ENCODE data around the gene DACH1.

The DACH1 gene

GRCh38 chr13:71879129-71879535 is 12.1 kb upstream of the DACH1 start:
- H3K4me3 ChIP-seq (replicated peaks; ENCODE audit: insufficient read depth, low read length), result no peak overlapping the region
- TF ChIP-seq CTCF (IDR thresholded peaks at IDR 0.05; ENCODE audit: insufficient read depth, low read length) (peak; percentile 33), SPI1 (IDR thresholded peaks at IDR 0.05; ENCODE audit: borderline replicate concordance, low read depth) (no peak)
- TF ChIP-seq, protein P1, sequence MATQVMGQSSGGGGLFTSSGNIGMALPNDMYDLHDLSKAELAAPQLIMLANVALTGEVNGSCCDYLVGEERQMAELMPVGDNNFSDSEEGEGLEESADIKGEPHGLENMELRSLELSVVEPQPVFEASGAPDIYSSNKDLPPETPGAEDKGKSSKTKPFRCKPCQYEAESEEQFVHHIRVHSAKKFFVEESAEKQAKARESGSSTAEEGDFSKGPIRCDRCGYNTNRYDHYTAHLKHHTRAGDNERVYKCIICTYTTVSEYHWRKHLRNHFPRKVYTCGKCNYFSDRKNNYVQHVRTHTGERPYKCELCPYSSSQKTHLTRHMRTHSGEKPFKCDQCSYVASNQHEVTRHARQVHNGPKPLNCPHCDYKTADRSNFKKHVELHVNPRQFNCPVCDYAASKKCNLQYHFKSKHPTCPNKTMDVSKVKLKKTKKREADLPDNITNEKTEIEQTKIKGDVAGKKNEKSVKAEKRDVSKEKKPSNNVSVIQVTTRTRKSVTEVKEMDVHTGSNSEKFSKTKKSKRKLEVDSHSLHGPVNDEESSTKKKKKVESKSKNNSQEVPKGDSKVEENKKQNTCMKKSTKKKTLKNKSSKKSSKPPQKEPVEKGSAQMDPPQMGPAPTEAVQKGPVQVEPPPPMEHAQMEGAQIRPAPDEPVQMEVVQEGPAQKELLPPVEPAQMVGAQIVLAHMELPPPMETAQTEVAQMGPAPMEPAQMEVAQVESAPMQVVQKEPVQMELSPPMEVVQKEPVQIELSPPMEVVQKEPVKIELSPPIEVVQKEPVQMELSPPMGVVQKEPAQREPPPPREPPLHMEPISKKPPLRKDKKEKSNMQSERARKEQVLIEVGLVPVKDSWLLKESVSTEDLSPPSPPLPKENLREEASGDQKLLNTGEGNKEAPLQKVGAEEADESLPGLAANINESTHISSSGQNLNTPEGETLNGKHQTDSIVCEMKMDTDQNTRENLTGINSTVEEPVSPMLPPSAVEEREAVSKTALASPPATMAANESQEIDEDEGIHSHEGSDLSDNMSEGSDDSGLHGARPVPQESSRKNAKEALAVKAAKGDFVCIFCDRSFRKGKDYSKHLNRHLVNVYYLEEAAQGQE (IDR thresholded peaks at IDR 0.05; ENCODE audit: insufficient replicate concordance, low read depth), result no peak
- H3K27me3 ChIP-seq (ENCODE audit: insufficient read depth, poor library complexity, severe bottlenecking), result no peaks in the 10 kb centered on the region
- DNase-seq (ENCODE audit: low read depth in 1 of 2, low spot score in 1 of 2), result peak in 1 of 2 experiments; percentile 66
- peak overlapping the region; percentile 40 for H3K27ac ChIP-seq (replicated peaks)

GRCh38 chr13:71877256-71877653 is 10.3 kb upstream of the DACH1 start:
- no peak for DNase-seq (ENCODE audit: low read depth in 1 of 2, low spot score in 1 of 2)
- no peak overlapping the region for H3K4me3 ChIP-seq (replicated peaks; ENCODE audit: insufficient read depth, low read length)
- H3K27ac ChIP-seq (replicated peaks), result no peak overlapping the region
- TF ChIP-seq POLR2AphosphoS5 (IDR thresholded peaks at IDR 0.05; ENCODE audit: low read depth), result no peak
- no peak for TF ChIP-seq SPI1 (IDR thresholded peaks at IDR 0.05; ENCODE audit: borderline replicate concordance, low read depth)
- no peak for TF ChIP-seq GABPA (IDR thresholded peaks at IDR 0.05; ENCODE audit: low read depth)
- TF ChIP-seq, protein P1 (IDR thresholded peaks at IDR 0.05; ENCODE audit: insufficient replicate concordance, low read depth), result no peak
- no peak for TF ChIP-seq CTCF (IDR thresholded peaks at IDR 0.05; ENCODE audit: insufficient read depth, low read length)
- H3K27me3 ChIP-seq (ENCODE audit: insufficient read depth, poor library complexity, severe bottlenecking), result no peaks in the 10 kb centered on the region

GRCh38 chr13:71876648-71877255 is 9.7 kb upstream of the DACH1 start:
- H3K27ac ChIP-seq (replicated peaks), result no peak overlapping the region
- TF ChIP-seq POLR2AphosphoS5 (IDR thresholded peaks at IDR 0.05; ENCODE audit: low read depth) (no peak), SPI1 (IDR thresholded peaks at IDR 0.05; ENCODE audit: borderline replicate concordance, low read depth) (no peak), CTCF (IDR thresholded peaks at IDR 0.05; ENCODE audit: insufficient read depth, low read length) (no peak), GABPA (IDR thresholded peaks at IDR 0.05; ENCODE audit: low read depth) (no peak)
- TF ChIP-seq, protein P1 (IDR thresholded peaks at IDR 0.05; ENCODE audit: insufficient replicate concordance, low read depth), result no peak
- no peak overlapping the region for H3K4me3 ChIP-seq (replicated peaks; ENCODE audit: insufficient read depth, low read length)
- H3K27me3 ChIP-seq (ENCODE audit: insufficient read depth, poor library complexity, severe bottlenecking), result no peaks in the 10 kb centered on the region
- peak in 1 of 2 experiments; percentile 25 for DNase-seq (ENCODE audit: low read depth in 1 of 2, low spot score in 1 of 2)
